Adipose tissue (tissue), 3 donors: ENCODE measurements around the gene CPNE2. TPM values are rescaled to one million over a fixed set of nuclear protein-coding genes. Genes with fewer than 3 reads are reported as not detected.
A peak's percentile ranks its signal among the peaks of the same experiment; 100 is the strongest.
"Not testable (repeated sequence)": the region's sequence is repeated elsewhere in the genome, so short reads cannot be mapped to it uniquely, and the experiment has no call there.

Experiments used
- H3K27ac ChIP-seq: one replicate; pipeline ENCODE4 v1.5.1; 2013; ENCODE audit warnings: low read depth, low read length
- WGBS, 3 donors: extraction: QIAGEN DNeasy Blood & Tissue Kit; methylation state at CpG; one replicate each; pipeline ENCODE4 v1.1.7; 2013; 5-methylcytosine and 5-hydroxymethylcytosine counted together
- polyA plus RNA-seq, 3 donors: library from polyadenylated mRNA; stranded (reverse); fragments of 200-250 nt; gene quantifications; one replicate each; pipeline ENCODE4 v1.2.3, GENCODE V29; 2013
- donor health status: healthy with polysubstance abuse.
- donor health status: Bipolar disorder and iron deficiency.
- donor health status: healthy.

Gene CPNE2
- 10 to 100 TPM; 10.1 to 45.8 (median 41.9) TPM for polyA plus RNA-seq

DNA sequence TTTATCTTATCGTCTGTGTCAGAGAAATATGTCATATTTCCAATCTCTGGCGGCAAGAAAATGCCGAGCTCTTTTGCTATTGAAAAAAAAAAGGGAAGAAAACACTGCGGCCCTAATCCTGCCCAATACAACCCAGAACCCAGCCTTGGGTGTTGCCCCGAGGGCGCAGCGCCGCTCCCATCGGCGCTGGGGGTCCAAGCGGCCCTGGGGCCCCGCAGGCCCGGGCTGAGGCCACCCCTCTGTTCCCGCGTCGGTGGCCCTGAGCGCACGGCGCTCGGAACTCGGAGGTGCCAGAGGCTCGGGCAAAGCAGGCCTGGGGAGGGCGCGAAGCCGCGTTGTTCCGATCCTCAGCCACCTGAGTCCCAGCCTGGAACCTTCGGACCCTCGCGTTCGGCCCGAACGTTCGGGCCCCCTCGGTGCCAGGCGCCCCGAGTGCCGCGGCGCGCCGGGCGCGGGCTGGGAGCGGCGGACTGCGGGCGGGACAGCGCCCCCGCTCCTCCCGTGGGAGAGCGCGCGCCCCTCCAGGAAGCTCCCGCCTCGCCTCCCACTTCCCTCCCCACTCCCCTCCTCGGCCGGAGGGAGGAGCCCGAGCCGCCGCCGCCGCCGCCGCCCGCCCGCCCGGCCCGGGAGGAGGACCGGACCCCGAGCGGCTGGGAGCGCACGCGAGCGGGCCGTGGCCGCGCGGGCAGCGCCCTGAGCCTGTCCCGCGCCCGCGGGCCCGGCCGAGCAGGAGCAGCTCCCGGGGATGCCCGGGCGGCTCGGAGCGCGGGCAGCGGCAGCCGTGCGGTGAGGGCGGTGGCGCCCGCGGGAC lies at the start of gene CPNE2:
Gene CPNE2, plus strand, starts transcription at position 609 of the 811 bp plus-strand sequence. CDS start 18,160 bp downstream, outside the sequence.
- peak within 1 kb of the TSS; percentile 73 for H3K27ac ChIP-seq
- 0 to 1% (median 1%) methylated on average over 43 to 100 of the region's 100 CpGs for WGBS, 3 donors

- WGBS, 3 donors, result 68 to 92% (median 74%) methylated on average over 9 of the region's 9 CpGs
- H3K27ac ChIP-seq, result no peak overlapping the region
Measured at GRCh38 chr16:57043248-57043647, 49.1 kb upstream of the CPNE2 start.

DNA sequence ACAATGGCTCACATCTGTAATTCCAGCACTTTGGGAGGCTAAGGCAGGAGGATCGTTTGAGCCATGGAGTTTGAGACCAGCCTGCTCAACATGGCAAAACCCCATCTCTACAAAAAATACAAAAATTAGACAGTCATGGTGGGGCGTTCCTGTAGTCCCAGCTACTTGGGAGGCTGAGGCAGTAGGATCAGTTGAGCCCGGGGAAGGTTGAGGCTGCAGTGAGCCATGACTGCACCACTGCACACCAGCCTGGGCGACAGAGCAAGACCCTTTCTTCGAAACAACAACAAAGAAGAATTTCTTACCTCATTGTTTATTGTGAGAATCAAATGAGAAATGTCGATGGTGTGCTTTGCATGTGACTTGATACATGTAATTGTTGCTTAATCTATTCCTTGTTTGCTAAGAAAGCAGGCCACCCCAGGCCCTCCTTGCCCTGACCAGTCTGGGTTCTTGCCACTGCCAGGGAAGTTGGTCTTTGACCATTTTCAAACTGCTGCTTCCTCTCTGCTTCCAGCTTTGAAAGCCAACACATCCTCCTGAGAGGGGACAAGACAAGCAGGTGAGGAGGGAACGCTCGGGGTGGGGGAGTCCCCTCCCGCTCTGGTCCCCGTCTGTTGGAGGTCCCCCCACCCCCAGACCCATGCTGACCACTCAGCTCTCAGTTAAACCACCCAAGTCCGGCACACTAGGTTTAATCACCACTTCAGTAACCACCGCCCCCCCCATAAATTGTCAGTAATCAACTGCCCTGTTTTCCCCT lies 47.3 kb upstream of the CPNE2 start:
- H3K27ac ChIP-seq, result no peak overlapping the region
- 71 to 79% (median 76%) methylated on average over 12 of the region's 12 CpGs for WGBS, 3 donors

DNA sequence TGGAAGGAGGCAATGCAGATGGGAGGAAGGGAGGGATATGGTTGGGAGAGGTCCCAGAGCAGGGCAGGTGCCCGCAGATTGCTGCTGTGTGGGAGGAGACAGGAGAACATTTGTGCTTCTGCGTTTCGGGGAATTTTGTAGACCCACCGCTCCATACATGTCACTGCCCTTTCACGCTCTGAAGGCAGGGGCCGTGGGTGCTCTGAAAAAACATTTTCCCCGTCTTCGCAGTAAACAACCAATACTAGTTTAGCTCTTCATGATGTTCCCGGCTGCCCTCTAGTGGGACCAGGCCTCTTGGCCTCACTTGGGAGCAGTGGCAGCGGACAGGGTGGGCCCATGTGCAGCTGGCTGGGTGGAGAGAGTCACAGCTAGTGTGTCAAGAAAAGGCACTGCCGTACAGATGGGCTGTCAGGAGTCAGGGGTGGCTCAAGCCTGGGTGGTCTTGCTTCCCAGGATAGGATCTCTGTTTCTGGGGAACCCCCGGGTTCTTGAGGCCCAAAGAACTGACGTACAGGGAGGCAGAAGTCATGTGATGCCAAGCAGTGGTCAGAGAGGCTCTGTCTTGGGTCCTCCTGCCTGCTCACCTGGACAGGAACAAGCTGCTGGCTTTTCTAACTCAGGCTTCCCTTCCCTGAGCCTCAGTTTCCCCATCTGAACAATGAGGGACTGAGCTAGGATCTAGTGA lies 46.5 kb upstream of the CPNE2 start:
- WGBS, 3 donors, result 33 to 56% (median 46%) methylated on average over 13 of the region's 13 CpGs
- no peak overlapping the region for H3K27ac ChIP-seq

- no peak overlapping the region for H3K27ac ChIP-seq
- WGBS, 3 donors, result 69 to 89% (median 84%) methylated on average over 2 of the region's 2 CpGs
Measured at GRCh38 chr16:57048095-57048494, 44.3 kb upstream of the CPNE2 start.

- 87 to 93% (median 92%) methylated on average over 4 of the region's 4 CpGs for WGBS, 3 donors
- H3K27ac ChIP-seq, result no peak overlapping the region
Measured at GRCh38 chr16:57049678-57050077, 42.7 kb upstream of the CPNE2 start.

GRCh38 chr16:57051696-57052228 lies 40.6 kb upstream of the CPNE2 start:
- 89 to 94% (median 91%) methylated on average over 11 of the region's 11 CpGs for WGBS, 3 donors
- no peak overlapping the region for H3K27ac ChIP-seq

- H3K27ac ChIP-seq, result no peak overlapping the region
- WGBS, 3 donors, result 87 to 96% (median 95%) methylated on average over 9 of the region's 9 CpGs
Measured at GRCh38 chr16:57053206-57053605, 39.2 kb upstream of the CPNE2 start.

DNA sequence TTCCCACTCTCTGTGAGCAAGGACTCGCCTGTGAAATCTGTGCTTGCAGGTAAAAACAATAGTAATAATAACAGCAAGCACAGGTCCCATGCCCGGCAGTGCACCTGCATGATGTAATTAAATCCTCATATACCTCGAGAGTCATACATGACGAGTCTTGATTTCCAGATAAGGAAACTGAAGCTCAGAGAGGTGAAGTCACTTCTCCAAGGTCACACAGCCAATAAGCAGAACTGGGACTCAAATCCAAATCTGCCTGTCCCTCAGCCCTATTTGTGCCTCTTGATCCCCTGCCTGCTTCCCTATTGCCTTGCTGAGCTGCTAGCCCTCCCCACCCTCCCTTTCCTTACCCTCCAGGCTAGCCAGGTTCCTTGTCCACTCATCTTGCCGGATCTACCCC lies 38.0 kb upstream of the CPNE2 start:
- H3K27ac ChIP-seq, result no peak overlapping the region
- 82 to 93% (median 93%) methylated on average over 5 of the region's 5 CpGs for WGBS, 3 donors

- H3K27ac ChIP-seq, result no peak overlapping the region
- WGBS, 3 donors, result 72 to 87% (median 83%) methylated on average over 7 of the region's 7 CpGs
Measured at GRCh38 chr16:57054771-57055170, 37.6 kb upstream of the CPNE2 start.

DNA sequence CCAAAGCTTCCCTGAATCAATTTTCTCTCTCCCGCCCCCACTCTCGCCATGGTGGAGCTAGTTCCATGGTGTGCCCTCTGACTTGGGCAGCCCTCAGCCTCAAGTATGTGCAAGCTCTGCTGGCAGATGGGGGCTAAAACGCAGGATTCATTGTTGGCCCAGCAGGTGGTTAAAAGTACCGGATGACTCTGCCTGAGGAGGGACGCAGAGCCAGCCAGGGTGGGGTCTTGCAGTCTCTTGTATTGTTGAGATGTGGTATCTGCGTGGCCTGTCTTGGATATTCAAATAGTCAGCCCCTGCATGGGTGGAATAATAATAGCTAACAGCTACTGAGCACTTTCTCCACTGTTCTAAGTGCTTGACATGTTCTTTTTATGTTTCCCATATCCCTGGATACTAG lies 36.7 kb upstream of the CPNE2 start:
- no peak overlapping the region for H3K27ac ChIP-seq
- 86 to 93% (median 90%) methylated on average over 6 of the region's 6 CpGs for WGBS, 3 donors

DNA sequence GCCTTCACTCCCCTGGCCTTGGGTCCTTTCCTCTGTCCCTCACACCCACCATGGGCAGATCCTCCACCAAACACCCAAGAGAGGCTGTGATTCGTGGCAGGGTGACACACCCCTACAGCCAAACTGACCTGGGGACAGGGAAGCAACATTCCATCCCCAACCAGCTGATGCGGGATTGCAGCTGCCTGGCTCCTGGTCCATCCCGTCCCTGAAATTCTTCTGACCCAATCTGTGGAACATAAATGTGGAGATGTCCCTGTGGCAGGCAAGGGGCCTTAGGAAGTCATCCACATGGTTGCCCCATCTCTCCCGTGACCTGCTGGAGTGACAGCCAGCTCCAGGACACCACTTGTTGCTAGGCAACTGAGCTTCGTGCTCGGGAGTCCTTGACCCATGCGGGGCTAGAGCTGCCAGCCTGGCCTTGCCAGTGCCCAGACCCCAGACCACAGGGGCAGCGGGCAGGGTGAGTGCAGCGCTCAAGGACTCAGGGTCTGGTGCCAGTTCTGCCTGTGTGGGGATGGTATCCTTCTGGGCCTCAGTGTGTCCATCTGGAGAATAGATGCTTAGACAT lies 34.0 kb upstream of the CPNE2 start:
- no peak overlapping the region for H3K27ac ChIP-seq
- 80 to 90% (median 87%) methylated on average over 9 of the region's 9 CpGs for WGBS, 3 donors

- WGBS, 3 donors, result 71 to 82% (median 77%) methylated on average over 9 of the region's 9 CpGs
- peak overlapping the region; percentile 28 for H3K27ac ChIP-seq
Measured at GRCh38 chr16:57060323-57061083, 31.9 kb upstream of the CPNE2 start.

- WGBS, 3 donors, result 40 to 57% (median 51%) methylated on average over 11 of the region's 11 CpGs
- H3K27ac ChIP-seq, result no peak overlapping the region
Measured at GRCh38 chr16:57061084-57061905, 31.1 kb upstream of the CPNE2 start.

GRCh38 chr16:57062329-57062728 lies 30.1 kb upstream of the CPNE2 start:
- H3K27ac ChIP-seq, result no peak overlapping the region
- WGBS, 3 donors, result 56 to 74% (median 58%) methylated on average over 8 of the region's 8 CpGs

- WGBS, 3 donors, result 88 to 95% (median 91%) methylated on average over 8 of the region's 8 CpGs
Measured at GRCh38 chr16:57063189-57063588, 29.2 kb upstream of the CPNE2 start.

DNA sequence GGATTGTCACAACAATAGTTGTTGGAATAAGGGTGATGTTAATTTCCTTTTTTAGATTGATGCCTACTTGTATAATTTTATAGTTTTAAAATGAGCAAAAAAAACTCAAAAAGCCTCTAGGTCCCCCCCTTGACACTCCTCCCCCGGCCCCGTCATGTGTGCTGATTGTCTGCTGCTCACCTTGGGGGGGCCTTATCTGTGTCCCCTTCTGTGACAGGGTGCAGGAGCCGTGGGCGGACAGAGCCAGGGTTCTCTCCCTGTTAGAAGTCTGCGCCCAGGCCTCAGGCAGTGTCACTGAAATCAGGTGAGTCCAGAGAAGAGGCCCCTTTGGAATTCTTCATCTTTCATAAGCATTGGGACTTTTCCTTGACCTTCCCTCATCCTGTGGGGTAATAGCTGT lies 27.4 kb upstream of the CPNE2 start:
- no peak overlapping the region for H3K27ac ChIP-seq
- WGBS, 3 donors, result 88 to 95% (median 93%) methylated on average over 5 of the region's 5 CpGs

More at GRCh38 chr16:57063189-57063588, 29.2 kb upstream of the CPNE2 start:
- not testable (repeated sequence) for H3K27ac ChIP-seq
